Left kidney (tissue), 2 donors: ENCODE results near the gene ADGRG6. TPM values are rescaled to one million over a fixed set of nuclear protein-coding genes. Genes with fewer than 3 reads are reported as not detected.
"Not testable (repeated sequence)": the region's sequence is repeated elsewhere in the genome, so short reads cannot be mapped to it uniquely, and the experiment has no call there.

Experiments used
- DNase-seq: peaks from one replicate; pipeline ENCODE4 v3.0.0-alpha.2; 2013
- polyA plus RNA-seq: library from polyadenylated mRNA; unstranded; fragments of 120-200 nt; gene quantifications from one replicate; pipeline ENCODE4 v1.2.1, GENCODE V29; 2013; ENCODE audit not compliant: insufficient read length

The ADGRG6 gene
- polyA plus RNA-seq, 1 donor: 35.6 TPM

- no peak for DNase-seq
Observed at GRCh38 chr6:142409794-142410193, 108.0 kb downstream of the ADGRG6 start.

DNA sequence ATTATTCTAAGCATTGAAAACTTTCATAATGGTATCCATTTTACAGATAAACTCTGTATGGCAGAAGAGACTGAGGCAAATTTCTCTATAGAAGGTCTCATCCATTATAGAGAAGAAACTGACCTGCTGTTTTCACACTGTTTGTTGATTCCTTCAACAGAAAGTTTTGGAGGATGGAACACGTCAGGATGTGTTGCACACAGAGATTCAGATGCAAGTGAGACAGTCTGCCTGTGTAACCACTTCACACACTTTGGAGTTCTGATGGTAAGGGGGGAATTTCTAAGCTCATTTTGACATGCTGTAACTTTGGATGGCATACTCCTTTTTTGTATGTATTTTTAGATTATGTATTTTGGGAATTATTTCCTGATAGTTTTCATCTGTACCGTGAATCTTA lies 109.3 kb downstream of the ADGRG6 start:
- no peak for DNase-seq

DNA sequence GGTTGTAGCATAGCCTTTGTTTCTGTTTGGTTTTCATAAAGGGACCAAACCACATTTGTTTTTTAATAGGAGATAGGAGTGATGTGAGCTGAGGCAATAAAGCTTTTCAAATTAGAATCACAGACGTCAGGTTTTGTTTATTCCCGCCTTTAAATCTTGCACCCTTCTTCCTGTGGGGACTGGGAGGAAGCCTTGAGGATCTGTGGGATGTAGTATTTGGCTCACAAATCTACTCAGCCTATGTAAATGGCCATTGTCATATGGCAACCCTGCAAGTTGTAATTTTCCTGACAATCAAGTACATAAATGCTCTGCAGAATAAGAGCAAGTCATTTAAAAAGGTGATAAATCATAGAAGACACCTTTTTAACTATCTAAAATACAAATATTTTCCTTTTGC lies 110.4 kb downstream of the ADGRG6 start:
- DNase-seq: no peak

- DNase-seq: no peak
Observed at GRCh38 chr6:142412658-142413057, 110.9 kb downstream of the ADGRG6 start.

DNA sequence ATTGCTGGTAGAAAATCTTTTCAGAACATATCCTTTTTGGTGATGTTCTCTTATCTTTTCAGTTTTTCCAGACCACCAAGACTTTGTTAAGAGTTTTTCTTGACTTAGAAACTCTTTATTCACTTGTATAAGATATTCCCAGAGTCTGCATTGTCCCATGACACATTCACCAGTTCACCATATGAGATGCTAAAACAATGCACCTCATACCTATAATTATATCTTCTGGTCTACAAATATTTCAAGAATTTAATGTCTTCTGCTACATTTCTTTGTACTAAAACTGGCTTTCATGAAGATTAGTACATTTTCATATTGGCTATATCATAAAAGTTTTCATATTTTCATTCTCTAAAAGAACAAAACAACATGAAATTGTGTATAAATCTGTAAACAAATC lies 111.3 kb downstream of the ADGRG6 start:
- no peak for DNase-seq

DNA sequence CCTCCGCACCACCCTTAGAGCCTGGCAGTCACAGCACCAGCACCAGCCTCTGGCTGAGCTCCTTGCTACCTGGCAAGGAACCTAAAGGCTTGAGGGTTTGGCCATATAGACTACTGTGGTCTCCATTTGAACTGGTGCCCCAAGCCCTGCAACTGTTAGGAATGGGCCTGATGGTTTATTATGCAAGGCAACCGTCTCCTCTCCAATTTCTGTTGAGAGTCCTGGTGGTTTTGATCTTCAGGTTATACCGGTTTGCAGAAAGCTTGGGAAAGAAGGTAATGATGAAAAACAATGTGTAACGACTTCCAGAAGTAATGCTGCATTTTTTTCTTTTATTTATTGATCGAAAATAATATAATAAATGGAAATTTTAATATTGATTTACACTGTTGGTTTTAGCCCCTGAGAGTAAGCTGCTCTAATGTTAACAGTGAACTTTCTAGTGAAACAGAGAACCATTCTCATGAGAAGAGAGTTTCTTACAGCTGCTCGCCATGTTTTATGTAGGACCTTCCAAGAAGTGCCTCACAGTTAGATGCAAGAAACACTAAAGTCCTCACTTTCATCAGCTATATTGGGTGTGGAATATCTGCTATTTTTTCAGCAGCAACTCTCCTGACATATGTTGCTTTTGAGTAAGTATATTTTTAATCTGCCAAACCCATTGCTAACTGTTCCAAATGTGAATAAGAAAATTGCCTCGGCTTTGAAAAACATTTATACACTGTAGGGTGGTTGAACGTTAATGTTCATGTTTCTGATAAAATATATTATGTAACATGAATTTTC lies 112.8 kb downstream of the ADGRG6 start:
- no peak for DNase-seq

DNA sequence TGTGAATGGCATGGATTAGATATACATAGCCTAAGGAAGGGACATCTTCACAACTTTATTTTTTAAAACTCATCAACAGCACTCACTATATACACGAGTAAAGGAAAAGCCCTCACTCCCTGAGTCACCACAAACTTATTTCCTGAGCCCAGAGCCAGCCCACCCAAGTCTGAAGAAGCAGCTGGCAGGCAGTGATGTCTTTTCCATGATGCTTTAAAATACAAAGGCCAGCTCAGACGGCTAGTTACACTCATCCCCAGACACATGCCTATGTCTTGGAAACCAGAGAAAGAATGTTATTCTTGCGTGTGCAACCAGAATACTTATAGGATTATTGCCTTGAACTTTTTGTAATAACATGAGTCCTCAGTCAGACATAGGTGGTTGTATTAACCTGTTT lies 114.4 kb downstream of the ADGRG6 start:
- DNase-seq: no peak

GRCh38 chr6:142416686-142417085 lies 114.9 kb downstream of the ADGRG6 start:
- no peak for DNase-seq

DNA sequence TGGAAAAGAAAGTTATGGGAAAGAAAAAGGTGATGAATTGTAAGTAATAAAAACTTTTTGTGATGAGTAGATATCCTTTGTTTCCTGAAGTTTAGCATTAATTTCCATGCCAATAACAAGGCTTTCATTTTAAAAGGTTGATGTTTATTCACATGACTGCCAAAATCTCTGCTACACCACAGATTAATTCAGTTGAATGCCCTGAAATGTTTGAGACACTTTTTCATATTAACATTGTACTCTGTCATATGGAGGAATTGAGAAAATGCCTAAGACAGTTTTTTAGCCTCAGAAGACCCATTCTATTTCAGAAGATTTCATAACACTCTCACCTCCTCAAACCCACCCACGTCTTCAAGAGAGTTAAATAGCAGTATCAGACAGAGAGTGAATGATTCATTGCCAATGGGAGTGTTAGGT lies 115.5 kb downstream of the ADGRG6 start:
- no peak for DNase-seq

GRCh38 chr6:142419071-142419470 lies 117.3 kb downstream of the ADGRG6 start:
- no peak for DNase-seq

GRCh38 chr6:142420802-142421201 lies 119.0 kb downstream of the ADGRG6 start:
- DNase-seq: no peak

GRCh38 chr6:142421285-142422117 lies 119.7 kb downstream of the ADGRG6 start:
- no peak for DNase-seq

- DNase-seq: not testable (repeated sequence)
Observed at GRCh38 chr6:142426444-142427132, 124.8 kb downstream of the ADGRG6 start.

- not testable (repeated sequence) for DNase-seq
Observed at GRCh38 chr6:142428468-142428867, 126.7 kb downstream of the ADGRG6 start.

- no peak for DNase-seq
Observed at GRCh38 chr6:142429195-142429594, 127.4 kb downstream of the ADGRG6 start.

DNA sequence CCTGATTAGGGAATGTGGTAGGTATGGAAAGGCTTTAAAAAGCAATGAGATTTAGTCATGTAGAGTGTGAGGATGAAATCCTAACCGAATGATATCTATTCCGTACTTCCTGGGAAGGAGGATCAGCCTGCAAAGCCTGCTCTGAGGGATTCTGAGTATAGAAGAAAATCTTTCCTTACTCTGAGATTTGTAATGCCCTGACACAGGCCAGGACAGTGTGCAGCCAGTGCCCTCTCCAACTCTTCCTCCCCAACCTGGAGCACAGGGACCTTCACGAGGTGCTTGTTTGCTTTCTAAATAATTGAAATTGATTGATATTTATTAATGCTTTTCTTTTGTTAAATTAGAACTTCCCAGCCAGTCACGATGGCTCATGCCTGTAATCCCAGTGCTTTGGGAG lies 131.6 kb downstream of the ADGRG6 start:
- DNase-seq: no peak

DNA sequence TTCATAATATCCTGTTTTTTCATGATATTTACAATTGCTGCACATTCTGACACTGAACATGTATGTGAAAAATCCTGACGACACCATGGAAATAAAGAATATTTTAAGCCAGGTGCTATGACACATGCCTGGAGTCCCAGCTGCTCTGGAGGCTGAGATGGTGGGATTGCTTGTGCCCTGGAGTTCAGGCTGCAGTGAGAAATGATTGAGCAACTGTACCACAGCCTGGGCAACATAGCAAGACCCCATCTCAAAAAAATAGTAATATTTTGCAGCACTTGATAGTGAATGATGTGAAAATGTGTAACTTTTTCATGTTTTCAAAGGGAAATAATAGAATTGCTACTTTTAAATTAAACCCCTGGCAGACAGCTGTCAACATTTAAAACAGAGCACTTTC lies 137.1 kb downstream of the ADGRG6 start:
- DNase-seq: no peak

GRCh38 chr6:142440600-142441293 lies 138.9 kb downstream of the ADGRG6 start:
- no peak for DNase-seq

DNA sequence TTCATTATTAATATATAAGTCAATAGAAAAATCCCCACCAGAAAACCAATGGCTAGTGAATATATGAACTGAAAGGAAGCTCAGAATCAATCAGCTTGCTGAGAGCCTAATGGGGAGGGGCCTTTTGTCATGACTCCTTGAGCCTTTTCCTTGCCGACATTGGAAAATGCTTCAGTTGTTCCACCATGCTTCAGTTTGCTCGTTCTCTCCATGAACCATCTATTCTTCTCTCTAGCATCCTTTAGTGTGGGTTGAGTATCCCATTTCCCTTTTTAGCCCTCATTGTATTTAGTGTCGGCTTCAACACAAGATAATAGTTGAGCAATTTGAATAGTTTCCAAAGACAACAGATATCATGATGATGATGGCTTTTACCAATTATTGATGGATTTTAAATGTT lies 139.9 kb downstream of the ADGRG6 start:
- no peak for DNase-seq

GRCh38 chr6:142443102-142443501 lies 141.3 kb downstream of the ADGRG6 start:
- no peak for DNase-seq

DNA sequence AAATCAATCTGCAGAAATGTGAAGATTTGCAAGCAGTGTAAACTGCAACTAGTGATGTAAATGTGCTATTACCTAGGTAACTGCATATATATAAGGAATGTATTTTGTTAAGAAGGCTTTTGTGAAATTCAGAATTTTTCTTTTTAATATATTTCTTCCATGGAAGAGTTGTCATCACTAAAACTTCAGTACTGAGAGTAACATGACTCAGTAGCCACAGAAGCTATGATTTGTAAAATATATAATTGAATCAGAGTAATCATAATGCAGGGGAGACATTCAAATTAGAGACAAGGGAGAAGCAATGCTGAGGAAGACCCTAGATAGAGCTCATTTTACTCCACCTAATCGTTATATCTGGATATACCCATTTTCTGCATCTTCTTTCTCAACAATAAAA lies 141.7 kb downstream of the ADGRG6 start:
- DNase-seq: no peak

- no peak for DNase-seq
Observed at GRCh38 chr6:142444376-142444775, 142.6 kb downstream of the ADGRG6 start.
